GM18511 (cell line): ENCODE results near the gene USP11.
"Not testable (repeated sequence)": the region's sequence is repeated elsewhere in the genome, so short reads cannot be mapped to it uniquely, and the experiment has no call there.

Source experiments
- ATAC-seq: cut with Tn5 transposase; IDR thresholded peaks from one replicate; pipeline ENCODE4 v1.9.1; 2021; ENCODE audit warnings: mild to moderate bottlenecking, moderate library complexity; ENCODE audit not compliant: unreplicated experiment

Gene USP11

DNA sequence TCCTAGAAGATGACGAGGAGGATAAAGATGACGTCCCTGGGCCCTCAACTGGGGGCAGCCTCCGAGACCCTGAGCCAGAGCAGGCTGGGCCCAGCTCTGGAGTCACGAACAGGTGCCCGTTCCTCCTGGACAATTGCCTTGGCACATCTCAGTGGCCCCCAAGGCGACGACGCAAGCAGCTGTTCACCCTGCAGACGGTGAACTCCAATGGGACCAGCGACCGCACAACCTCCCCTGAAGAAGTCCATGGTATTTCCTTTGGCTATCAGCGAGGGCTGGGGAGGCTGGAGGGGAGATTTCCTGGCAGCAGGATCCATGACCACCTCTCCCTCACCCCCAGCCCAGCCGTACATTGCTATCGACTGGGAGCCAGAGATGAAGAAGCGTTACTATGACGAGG lies 11.9 kb downstream of the USP11 start:
- no peak for ATAC-seq

DNA sequence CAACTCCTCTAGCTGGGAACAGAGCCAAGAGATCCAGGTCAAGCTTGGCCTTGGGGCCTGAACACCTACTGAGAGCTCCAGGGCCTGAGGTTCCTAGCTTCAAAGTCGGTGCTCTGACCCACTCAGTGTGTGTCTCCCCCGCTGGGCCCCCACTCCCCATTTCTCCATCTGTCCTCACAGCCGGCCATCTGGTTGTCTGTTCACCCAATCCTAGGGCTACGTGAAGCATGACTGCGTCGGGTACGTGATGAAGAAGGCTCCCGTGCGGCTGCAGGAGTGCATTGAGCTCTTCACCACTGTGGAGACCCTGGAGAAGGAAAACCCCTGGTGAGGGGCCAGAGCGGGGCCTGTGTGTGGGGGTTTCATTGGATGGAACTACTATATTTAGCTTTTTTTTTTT lies 12.3 kb downstream of the USP11 start:
- ATAC-seq = no peak

DNA sequence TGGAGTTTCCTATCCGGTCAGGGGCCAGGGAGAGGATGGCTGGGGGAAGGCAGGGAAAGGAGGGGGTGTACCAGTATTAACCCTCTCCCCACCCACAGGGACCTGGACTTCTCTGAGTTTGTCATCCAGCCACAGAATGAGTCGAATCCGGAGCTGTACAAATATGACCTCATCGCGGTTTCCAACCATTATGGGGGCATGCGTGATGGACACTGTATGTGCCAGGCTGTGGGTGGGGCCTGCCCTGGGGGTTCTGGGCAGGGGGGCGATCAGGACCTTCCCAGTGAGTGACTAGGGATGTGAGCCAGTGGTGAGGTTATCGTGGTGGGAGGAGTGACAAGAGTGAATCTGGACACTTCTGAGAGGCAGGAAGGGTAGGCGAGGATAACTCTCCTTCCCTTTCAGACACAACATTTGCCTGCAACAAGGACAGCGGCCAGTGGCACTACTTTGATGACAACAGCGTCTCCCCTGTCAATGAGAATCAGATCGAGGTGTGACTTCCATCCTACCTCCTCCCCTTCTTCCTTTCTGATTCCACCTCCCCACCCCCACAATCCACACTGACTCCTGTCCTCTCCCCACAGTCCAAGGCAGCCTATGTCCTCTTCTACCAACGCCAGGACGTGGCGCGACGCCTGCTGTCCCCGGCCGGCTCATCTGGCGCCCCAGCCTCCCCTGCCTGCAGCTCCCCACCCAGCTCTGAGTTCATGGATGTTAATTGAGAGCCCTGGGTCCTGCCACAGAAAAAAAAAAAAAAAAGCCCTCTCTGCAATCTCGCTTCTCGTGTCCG lies 14.6 kb downstream of the USP11 start:
- ATAC-seq = no peak

- ATAC-seq = no peak
Observed at GRCh38 chrX:47247999-47248320, 15.2 kb downstream of the USP11 start.

DNA sequence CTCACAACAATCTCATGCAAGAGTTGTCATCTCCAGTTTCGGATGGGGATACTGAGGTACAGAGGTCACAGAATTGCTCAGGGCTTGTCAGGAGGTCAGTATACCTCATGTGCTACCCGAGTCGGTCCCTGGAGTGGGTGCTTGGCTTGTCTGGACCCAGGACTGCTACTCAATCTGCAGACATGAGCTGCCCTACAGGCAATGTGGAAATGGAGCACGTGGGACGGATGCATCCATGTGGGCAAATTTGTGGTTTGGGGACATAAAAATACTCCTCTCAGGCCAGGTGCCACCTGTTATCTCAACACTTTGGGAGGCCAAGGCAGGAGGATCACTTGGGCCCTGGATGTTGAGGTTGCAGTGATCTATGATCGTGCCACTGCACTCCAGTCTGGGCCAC lies 15.8 kb downstream of the USP11 start:
- ATAC-seq = no peak

- ATAC-seq = no peak
Observed at GRCh38 chrX:47250017-47250347, 17.2 kb downstream of the USP11 start.

DNA sequence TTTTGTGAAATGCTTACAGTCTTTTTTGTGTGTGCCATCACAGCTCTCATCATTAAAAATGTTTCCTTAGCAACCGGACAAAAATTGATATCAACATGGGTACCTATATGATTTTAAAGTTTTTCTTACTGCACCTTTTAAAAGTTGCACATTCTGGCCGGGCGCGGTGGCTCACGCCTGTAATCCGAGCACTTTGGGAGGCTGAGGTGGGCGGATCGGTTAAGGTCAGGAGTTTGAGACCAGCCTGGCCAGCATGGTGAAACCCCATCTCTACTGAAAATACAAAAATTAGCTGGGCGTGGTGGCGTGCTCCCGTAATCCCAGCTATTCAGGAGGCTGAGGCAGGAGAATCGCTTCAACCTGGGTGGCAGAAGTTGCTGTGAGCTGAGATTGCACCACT lies 24.8 kb downstream of the USP11 start:
- ATAC-seq = not testable (repeated sequence)

- ATAC-seq = no peak
Observed at GRCh38 chrX:47264483-47265173, 31.8 kb downstream of the USP11 start.

DNA sequence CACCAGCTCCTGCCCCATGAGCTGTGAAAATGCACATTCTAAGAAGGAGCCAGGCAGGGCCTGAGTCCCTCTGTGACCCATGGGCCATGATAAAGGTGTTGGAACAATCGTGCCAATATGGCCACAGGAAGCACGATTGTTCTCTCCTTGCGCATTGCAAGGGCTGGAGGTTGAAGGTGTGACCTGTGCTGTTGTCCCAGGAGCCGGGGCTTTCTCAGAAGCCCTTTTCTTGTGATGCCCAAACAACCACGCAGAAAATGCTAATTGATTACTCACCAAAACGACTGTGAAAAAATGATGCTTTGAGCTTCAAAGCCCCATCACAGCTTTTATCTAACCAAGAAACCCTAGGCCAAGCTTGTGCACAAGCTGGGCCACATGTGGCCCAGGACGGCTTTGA lies 33.8 kb downstream of the USP11 start:
- no peak for ATAC-seq

- ATAC-seq = no peak
Observed at GRCh38 chrX:47272013-47272408, 39.2 kb downstream of the USP11 start.

GRCh38 chrX:47273011-47273730 lies 40.4 kb downstream of the USP11 start:
- no peak for ATAC-seq

- ATAC-seq = no peak
Observed at GRCh38 chrX:47278691-47279090, 45.9 kb downstream of the USP11 start.

DNA sequence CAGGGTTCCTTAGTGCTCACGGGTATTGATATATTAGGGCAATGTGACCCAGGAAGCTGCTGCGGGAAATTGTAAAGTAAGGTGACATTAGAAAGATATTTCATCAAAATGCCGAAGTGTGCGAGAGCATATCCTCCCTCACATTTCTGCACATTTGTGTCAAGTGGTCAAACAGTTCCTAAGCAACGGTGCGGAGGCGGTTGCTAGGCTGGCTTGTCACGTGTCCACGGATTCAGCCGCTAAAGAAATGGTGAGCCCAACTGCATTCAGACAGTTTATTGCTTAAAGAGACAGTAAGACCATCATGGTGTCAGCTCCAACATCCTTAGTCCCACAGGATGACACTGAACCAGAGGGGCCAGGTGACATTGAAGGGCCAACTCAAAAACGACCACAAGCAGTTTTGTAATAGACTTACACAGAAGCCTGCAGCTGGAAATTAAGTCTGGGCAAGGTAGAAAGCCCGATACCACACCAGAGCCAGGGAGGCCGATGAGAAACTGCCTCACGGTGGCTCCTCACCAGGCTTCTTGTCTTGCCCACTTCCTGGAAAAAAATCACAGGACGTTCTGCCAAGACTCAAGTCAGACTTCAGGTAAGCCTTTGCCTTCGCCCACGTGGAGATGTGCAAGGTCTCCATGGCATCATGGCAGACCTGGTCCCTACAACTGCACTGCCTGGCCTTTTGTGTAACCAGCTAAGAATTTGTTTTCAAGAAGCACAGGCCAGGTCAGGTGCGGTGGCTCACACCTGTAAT lies 50.4 kb downstream of the USP11 start:
- no peak for ATAC-seq

DNA sequence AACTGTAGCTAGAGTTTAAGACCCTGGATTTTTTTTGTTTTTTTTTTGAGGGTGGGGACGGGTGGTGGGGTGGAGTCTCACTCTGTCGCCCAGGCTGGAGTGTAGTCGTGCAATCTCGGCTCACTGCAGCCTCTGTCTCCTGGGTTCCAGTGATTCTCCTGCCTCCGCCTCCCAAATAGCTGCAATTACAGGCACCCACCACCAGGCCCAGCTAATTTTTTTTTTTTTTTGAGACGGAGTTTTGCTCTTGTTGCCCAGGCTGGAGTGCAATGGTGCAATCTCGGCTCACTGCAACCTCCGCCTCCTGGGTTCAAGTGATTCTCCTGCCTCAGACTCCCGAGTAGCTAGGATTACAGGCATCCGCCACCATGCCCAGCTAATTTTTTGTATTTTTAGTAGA lies 51.8 kb downstream of the USP11 start:
- not testable (repeated sequence) for ATAC-seq

GRCh38 chrX:47285836-47286320 lies 53.1 kb downstream of the USP11 start:
- no peak for ATAC-seq

GRCh38 chrX:47293106-47293505 lies 60.3 kb downstream of the USP11 start:
- no peak for ATAC-seq

GRCh38 chrX:47296766-47297365 lies 64.1 kb downstream of the USP11 start:
- no peak for ATAC-seq

DNA sequence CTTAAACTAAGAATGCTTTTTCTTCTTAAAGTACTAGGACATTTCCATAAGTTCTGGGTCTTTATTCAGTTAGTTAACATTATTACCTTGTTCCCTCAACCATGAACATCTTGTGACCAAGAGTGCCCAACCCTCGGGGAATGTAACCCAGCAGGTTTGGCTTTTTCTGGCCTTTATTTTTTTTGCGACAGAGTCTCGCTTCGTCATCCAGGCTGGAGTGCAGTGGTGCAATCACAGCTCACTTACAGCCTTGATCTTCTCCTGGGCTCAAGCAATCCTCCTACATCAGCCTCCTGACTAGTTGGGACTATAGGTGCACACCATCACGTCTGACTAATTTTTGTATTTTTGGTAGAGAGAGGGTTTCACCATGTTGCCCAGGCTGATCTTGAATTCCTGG lies 65.1 kb downstream of the USP11 start:
- ATAC-seq = no peak
